Calu3 (cell line): Measurements from ENCODE around the gene TMEM40. TPM values are rescaled to one million over a fixed set of nuclear protein-coding genes. Genes with fewer than 3 reads are reported as not detected.
A peak's percentile ranks its signal among the peaks of the same experiment; 100 is the strongest.
"Not testable (repeated sequence)": the region's sequence is repeated elsewhere in the genome, so short reads cannot be mapped to it uniquely, and the experiment has no call there.

Source experiments
- BruUV-seq: library from RNA; stranded (reverse); fragments of 400-500 nt; replicated peaks from 2 replicates; lab custom pipeline; 2021; lab: Mats Ljungman, UMichigan
- CTCF ChIA-PET: fragments of 300-600 bp; sonication (Branson Sonifier 250); formaldehyde crosslinking; loops from one replicate; lab custom pipeline; 2022; ENCODE audit warnings: antibody characterized with exemption; lab: Charles Lee
- DNase-seq: peaks from one replicate; pipeline ENCODE4 v3.0.0; 2022
- H3K27ac Mint-ChIP-seq: one replicate; pipeline ENCODE4 v1.8.0; 2022; ENCODE audit warnings: mixed read lengths; ENCODE audit not compliant: unreplicated experiment
- H3K27me3 Mint-ChIP-seq: one replicate; pipeline ENCODE4 v1.8.0; 2022; ENCODE audit warnings: mixed read lengths; ENCODE audit not compliant: unreplicated experiment
- H3K36me3 Mint-ChIP-seq: one replicate; pipeline ENCODE4 v1.8.0; 2022; ENCODE audit warnings: mild to moderate bottlenecking, moderate library complexity, mixed read lengths; ENCODE audit not compliant: insufficient read depth, unreplicated experiment
- H3K4me1 Mint-ChIP-seq: one replicate; pipeline ENCODE4 v1.8.0; 2022; ENCODE audit warnings: mild to moderate bottlenecking, low read depth, mixed read lengths; ENCODE audit not compliant: unreplicated experiment
- H3K4me3 Mint-ChIP-seq: one replicate; pipeline ENCODE4 v1.8.0; 2022; ENCODE audit warnings: mild to moderate bottlenecking, low read depth, moderate library complexity, mixed read lengths; ENCODE audit not compliant: unreplicated experiment
- H3K9me3 Mint-ChIP-seq: one replicate; pipeline ENCODE4 v1.8.0; 2022; ENCODE audit warnings: low read depth, mixed read lengths; ENCODE audit not compliant: unreplicated experiment
- CTCF ChIP-seq: fragments of 200-600 bp; IDR thresholded peaks from one replicate; pipeline ENCODE4 v1.8.0; 2022; ENCODE audit warnings: antibody characterized with exemption; ENCODE audit not compliant: unreplicated experiment
- intact Hi-C: fragments of 100-400 bp; cut with micrococcal nuclease; formaldehyde crosslinking; loops from one replicate; pipeline ENCODE4 v1.10.0; 2022; ENCODE audit not compliant: unreplicated experiment
- total RNA-seq: library from RNA; stranded (reverse); gene quantifications from 2 replicates; pipeline ENCODE4 v1.2.3, GENCODE V29; 2022

Gene TMEM40
- total RNA-seq, 1 experiment from 2014 or later: 0.42 TPM

- H3K36me3 Mint-ChIP-seq: no peaks in the 10 kb centered on the region
- no peak for DNase-seq
- BruUV-seq: no TSS peak
- no peak overlapping the region for H3K27ac Mint-ChIP-seq
- intact Hi-C loops: no loop called here
- H3K4me3 Mint-ChIP-seq: no peak overlapping the region
- CTCF ChIA-PET: no interaction called here
- H3K9me3 Mint-ChIP-seq: peaks cover 3% of the 10 kb centered on the region
- H3K27me3 Mint-ChIP-seq: peaks cover 19% of the 10 kb centered on the region
- H3K4me1 Mint-ChIP-seq: peaks cover 4% of the 10 kb centered on the region
- no peak for TF ChIP-seq CTCF
Observed at GRCh38 chr3:12725436-12725835, 33.6 kb downstream of the TMEM40 start.

- Mint-ChIP-seq H3K4me3 (no peak overlapping the region), H3K27ac (no peak overlapping the region), H3K4me1 (peaks cover 8% of the 10 kb centered on the region), H3K27me3 (peaks cover 19% of the 10 kb centered on the region), H3K36me3 (no peaks in the 10 kb centered on the region), H3K9me3 (peaks cover 3% of the 10 kb centered on the region)
- intact Hi-C loops: no loop called here
- no TSS peak for BruUV-seq
- DNase-seq: no peak
- no peak for TF ChIP-seq CTCF
- CTCF ChIA-PET: no interaction called here
Observed at GRCh38 chr3:12724794-12725193, 34.3 kb downstream of the TMEM40 start.

- intact Hi-C loops, CTCF ChIA-PET: not testable (repeated sequence)
Observed at GRCh38 chr3:12723362-12723761, 35.7 kb downstream of the TMEM40 start.

GRCh38 chr3:12722226-12722625 is 36.8 kb downstream of the TMEM40 start:
- CTCF ChIA-PET: no interaction called here
- Mint-ChIP-seq H3K9me3 (peaks cover 3% of the 10 kb centered on the region), H3K4me3 (no peak overlapping the region), H3K27me3 (peaks cover 19% of the 10 kb centered on the region), H3K36me3 (no peaks in the 10 kb centered on the region), H3K4me1 (peaks cover 16% of the 10 kb centered on the region), H3K27ac (no peak overlapping the region)
- no TSS peak for BruUV-seq
- TF ChIP-seq CTCF: no peak
- intact Hi-C loops: no loop called here
- DNase-seq: no peak

More at GRCh38 chr3:12723362-12723761, 35.7 kb downstream of the TMEM40 start:
- not testable (repeated sequence) for H3K4me3 Mint-ChIP-seq, DNase-seq, H3K36me3 Mint-ChIP-seq, H3K9me3 Mint-ChIP-seq, H3K27ac Mint-ChIP-seq, BruUV-seq
- peaks cover 16% of the 10 kb centered on the region for H3K4me1 Mint-ChIP-seq
- H3K27me3 Mint-ChIP-seq: peaks cover 19% of the 10 kb centered on the region

- intact Hi-C loops: loop anchor here (5.0 kb wide), 1 partner anchor 583 kb away; no protein-coding TSS in a partner anchor
- peak; percentile 70 for TF ChIP-seq CTCF
- peaks cover 14% of the 10 kb centered on the region for H3K27me3 Mint-ChIP-seq
- peaks cover 16% of the 10 kb centered on the region for H3K4me1 Mint-ChIP-seq
- CTCF ChIA-PET: interaction anchor here (0.9 to 1.4 kb wide), 3 partner anchors 11 to 90 kb away, joined by 3 read pairs; no protein-coding TSS in a partner anchor
- H3K4me3 Mint-ChIP-seq: peak overlapping the region; percentile 11
- H3K9me3 Mint-ChIP-seq: peaks cover 3% of the 10 kb centered on the region
- DNase-seq: peak; percentile 77
- peak overlapping the region; percentile 20 for H3K27ac Mint-ChIP-seq
- BruUV-seq: no TSS peak
- H3K36me3 Mint-ChIP-seq: no peaks in the 10 kb centered on the region
Observed at GRCh38 chr3:12719984-12720898, 38.8 kb downstream of the TMEM40 start.
